ENCODE results near the gene DARS2. TPM values are rescaled to one million over a fixed set of nuclear protein-coding genes. Genes with fewer than 3 reads are reported as not detected.
"Not testable (repeated sequence)": the region's sequence is repeated elsewhere in the genome, so short reads cannot be mapped to it uniquely, and the experiment has no call there.

The DARS2 gene
- total RNA-seq, 1 donor from 2014 or later, result 21.1 TPM

DNA sequence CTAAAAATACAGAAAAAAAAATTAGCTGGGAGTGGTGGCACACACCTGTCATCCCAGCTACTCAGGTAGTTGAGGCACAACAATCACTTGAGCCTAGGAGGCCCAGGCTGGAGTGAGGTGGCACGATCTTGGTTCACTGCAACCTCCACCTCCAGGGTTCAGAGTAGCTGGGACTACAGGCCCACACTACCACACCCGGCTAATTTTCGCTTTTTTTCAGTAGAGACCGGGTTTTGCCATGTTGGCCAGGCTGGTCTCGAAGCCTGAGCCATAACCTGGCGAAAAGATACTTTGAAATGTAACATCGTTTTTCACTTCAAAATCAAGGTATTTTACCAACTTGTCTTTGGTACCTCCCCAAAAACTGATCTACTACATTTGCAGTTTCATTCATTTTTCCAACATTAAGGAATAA is 37.3 kb downstream of the DARS2 start:
- no peak overlapping the region for H3K4me3 Mint-ChIP-seq (ENCODE audit: low read depth)
- H3K27ac Mint-ChIP-seq, result peak overlapping the region; percentile 91
- H3K9me3 Mint-ChIP-seq (ENCODE audit: low read depth), result no peaks in the 10 kb centered on the region
- no peak for DNase-seq (ENCODE audit: low spot score, unreplicated experiment)
- H3K4me1 Mint-ChIP-seq (ENCODE audit: low read depth), result peaks cover 24% of the 10 kb centered on the region
- peaks cover 42% of the 10 kb centered on the region for H3K36me3 Mint-ChIP-seq (ENCODE audit: insufficient read depth)
- H3K27me3 Mint-ChIP-seq, result no peaks in the 10 kb centered on the region
- TF ChIP-seq, protein P1, sequence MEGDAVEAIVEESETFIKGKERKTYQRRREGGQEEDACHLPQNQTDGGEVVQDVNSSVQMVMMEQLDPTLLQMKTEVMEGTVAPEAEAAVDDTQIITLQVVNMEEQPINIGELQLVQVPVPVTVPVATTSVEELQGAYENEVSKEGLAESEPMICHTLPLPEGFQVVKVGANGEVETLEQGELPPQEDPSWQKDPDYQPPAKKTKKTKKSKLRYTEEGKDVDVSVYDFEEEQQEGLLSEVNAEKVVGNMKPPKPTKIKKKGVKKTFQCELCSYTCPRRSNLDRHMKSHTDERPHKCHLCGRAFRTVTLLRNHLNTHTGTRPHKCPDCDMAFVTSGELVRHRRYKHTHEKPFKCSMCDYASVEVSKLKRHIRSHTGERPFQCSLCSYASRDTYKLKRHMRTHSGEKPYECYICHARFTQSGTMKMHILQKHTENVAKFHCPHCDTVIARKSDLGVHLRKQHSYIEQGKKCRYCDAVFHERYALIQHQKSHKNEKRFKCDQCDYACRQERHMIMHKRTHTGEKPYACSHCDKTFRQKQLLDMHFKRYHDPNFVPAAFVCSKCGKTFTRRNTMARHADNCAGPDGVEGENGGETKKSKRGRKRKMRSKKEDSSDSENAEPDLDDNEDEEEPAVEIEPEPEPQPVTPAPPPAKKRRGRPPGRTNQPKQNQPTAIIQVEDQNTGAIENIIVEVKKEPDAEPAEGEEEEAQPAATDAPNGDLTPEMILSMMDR (IDR thresholded peaks at IDR 0.05; ENCODE audit: unreplicated experiment), result no peak

DNA sequence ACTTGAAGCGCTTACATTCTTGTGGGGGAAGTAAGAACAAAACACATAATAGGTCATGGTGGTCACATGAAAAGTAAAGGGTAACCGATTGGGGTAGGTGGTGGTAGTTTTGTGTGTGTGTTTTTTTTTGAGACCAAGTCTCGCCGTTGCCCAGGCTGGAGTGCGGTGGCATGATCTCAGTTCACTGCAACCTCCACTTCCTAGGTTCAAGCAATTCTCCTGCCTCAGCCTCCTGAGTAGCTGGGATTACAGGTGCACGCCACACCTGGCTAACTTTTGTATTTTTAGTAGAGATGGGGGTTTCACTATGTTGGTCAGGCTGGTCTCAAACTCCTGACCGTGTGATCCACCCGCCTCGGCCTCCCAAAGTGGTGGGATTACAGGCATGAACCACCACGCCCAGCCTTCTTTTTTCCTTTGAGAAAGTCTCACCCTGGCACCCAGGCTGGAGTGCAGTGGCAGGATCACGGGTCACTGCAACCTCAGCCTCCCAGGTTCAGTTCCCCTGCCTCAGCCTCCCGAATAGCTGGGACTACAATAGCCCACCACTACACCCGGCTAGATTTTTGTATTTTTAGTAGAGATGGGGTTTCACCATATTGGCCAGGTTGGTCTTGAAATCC is 37.8 kb downstream of the DARS2 start:
- DNase-seq (ENCODE audit: low spot score, unreplicated experiment); H3K27me3 Mint-ChIP-seq; H3K4me3 Mint-ChIP-seq (ENCODE audit: low read depth); H3K9me3 Mint-ChIP-seq (ENCODE audit: low read depth): not testable (repeated sequence)
- peak overlapping the region; percentile 91 for H3K27ac Mint-ChIP-seq
- peaks cover 26% of the 10 kb centered on the region for H3K4me1 Mint-ChIP-seq (ENCODE audit: low read depth)
- H3K36me3 Mint-ChIP-seq (ENCODE audit: insufficient read depth), result peaks cover 44% of the 10 kb centered on the region

DNA sequence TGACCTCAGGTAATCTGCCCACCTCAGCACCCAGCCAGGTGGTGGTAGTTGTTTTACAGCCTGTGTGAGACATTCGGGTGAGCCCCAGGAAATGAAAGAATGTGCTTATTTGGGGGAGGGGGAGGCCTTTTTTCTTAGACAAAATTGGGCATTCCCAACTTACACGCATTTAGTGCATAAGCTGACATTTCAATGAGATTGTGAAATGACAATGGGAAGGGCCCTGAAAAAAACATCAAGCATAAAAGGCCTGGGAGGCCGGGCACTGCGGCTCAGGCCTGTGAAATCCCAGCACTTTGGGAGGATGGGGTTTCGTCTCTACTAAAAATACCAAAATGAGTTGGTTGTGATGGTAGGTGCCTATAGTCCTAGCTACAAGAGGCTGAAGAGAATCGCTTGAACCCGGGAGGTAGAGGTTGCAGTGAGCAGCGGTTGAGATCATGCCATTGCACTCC is 38.3 kb downstream of the DARS2 start:
- Mint-ChIP-seq H3K27me3 (no peaks in the 10 kb centered on the region), H3K9me3 (ENCODE audit: low read depth) (no peaks in the 10 kb centered on the region), H3K4me1 (ENCODE audit: low read depth) (peaks cover 26% of the 10 kb centered on the region), H3K36me3 (ENCODE audit: insufficient read depth) (peaks cover 42% of the 10 kb centered on the region), H3K27ac (peak overlapping the region; percentile 91), H3K4me3 (ENCODE audit: low read depth) (no peak overlapping the region)
- TF ChIP-seq, protein P1 (IDR thresholded peaks at IDR 0.05; ENCODE audit: unreplicated experiment), result no peak
- no peak for DNase-seq (ENCODE audit: low spot score, unreplicated experiment)

DNA sequence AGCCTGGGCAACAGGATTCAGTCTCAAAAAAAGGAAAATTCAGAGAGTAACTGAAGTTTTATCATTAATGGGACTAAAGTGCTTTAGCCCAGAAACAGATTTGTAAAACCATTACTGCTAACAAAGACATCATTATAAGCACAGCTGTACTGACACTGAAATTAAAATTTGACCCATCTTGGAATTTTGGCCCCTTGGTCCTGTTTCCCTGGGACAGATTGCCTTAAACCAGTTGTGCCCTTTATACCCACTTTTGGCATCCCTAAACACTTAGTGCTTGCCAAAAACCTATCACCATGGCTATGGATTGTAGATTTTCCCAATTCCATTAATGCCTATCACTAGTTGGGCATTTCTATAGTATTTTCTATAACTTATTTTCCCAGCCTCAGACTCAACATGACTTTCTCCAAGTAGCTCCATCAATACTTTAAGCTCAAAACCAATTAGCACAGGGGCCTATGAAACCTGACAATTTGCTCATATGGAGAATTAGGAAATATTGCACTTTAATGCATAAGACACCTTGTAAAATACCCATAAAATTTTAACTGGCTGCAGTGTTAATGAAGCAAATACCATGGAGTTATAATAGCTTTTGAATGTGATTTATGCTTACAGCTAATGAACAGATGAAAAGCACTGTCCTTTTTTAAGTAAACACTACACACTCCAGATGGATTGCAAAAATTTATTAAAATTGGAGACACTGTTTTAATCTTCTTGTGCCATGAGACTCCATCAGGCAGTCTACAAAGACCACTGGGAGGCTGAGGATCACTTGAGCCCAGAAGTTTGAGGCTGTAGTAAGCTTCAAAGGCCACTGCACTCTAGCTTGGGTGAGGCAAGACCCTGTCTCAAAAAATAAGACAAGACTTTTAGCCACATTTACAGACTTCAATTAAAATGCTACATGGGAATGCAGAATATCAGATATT is 39.0 kb downstream of the DARS2 start:
- Mint-ChIP-seq H3K4me3 (ENCODE audit: low read depth) (peak overlapping the region; percentile 47), H3K27me3 (no peaks in the 10 kb centered on the region), H3K4me1 (ENCODE audit: low read depth) (peaks cover 26% of the 10 kb centered on the region), H3K9me3 (ENCODE audit: low read depth) (no peaks in the 10 kb centered on the region), H3K36me3 (ENCODE audit: insufficient read depth) (peaks cover 41% of the 10 kb centered on the region), H3K27ac (peak overlapping the region; percentile 91)
- TF ChIP-seq, protein P1 (IDR thresholded peaks at IDR 0.05; ENCODE audit: unreplicated experiment), result no peak
- DNase-seq (ENCODE audit: low spot score, unreplicated experiment), result no peak

DNA sequence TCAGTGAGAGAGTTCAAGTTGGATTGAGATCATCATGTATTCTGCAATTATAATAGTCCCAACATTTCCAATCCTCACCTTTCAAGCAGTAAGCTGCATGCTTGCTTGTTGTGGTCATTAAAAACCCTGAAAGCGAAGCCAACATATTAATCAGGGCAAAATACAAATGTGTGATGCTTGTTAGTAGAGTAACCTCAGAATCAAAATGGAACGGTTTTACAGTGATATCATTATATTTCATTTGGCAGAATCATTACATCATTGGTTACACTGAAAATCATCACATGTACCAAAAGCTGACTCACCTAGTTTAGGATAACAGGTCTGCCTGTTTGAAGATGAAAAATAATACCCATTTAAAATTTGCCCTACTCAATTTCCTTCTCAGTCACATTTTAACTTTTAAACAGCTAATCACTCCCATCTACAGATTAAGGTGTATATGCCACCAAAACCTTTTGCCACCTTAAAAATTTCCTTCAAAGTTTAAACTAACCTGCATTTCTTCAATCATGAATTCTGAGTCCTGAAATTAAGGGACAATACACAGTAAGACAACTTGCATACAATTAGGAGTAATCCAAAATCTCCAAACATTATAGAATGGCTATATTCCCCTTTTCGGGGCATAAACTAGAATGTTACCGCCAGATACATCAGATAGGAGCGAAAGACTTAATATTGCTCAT is 39.9 kb downstream of the DARS2 start:
- Mint-ChIP-seq H3K4me1 (ENCODE audit: low read depth) (peaks cover 28% of the 10 kb centered on the region), H3K36me3 (ENCODE audit: insufficient read depth) (peaks cover 41% of the 10 kb centered on the region), H3K9me3 (ENCODE audit: low read depth) (no peaks in the 10 kb centered on the region), H3K27ac (peak overlapping the region; percentile 100), H3K27me3 (no peaks in the 10 kb centered on the region), H3K4me3 (ENCODE audit: low read depth) (peak overlapping the region; percentile 99)
- TF ChIP-seq, protein P1 (IDR thresholded peaks at IDR 0.05; ENCODE audit: unreplicated experiment), result no peak
- no peak for DNase-seq (ENCODE audit: low spot score, unreplicated experiment)
